ENCODE measurements around the gene DEPDC1. TPM values are rescaled to one million over a fixed set of nuclear protein-coding genes. Genes with fewer than 3 reads are reported as not detected.

The DEPDC1 gene
- total RNA-seq, 1 experiment from 2014 or later: 26.1 TPM

- DNase-seq: no peak
- no peak overlapping the region for H3K9ac ChIP-seq (ENCODE audit: extremely low read depth, insufficient read length, low read length)
- H2BK15ac ChIP-seq (ENCODE audit: low read depth, low read length): no peak overlapping the region
- no peaks in the 10 kb centered on the region for H3K79me1 ChIP-seq (ENCODE audit: insufficient read depth, low read depth, low read length, poor library complexity, severe bottlenecking)
- no peak overlapping the region for H2BK5ac ChIP-seq (ENCODE audit: insufficient read length, low read length)
- no peak overlapping the region for H3K4me2 ChIP-seq (ENCODE audit: insufficient read depth, insufficient read length, low read length)
- H3K27ac ChIP-seq (ENCODE audit: insufficient read length, low read depth, low read length): no peak overlapping the region
- H3K4me1 ChIP-seq (ENCODE audit: insufficient read depth, low read length): no peaks in the 10 kb centered on the region
- H3K14ac ChIP-seq (ENCODE audit: insufficient read depth, low read length): no peak overlapping the region
- no peaks in the 10 kb centered on the region for H3K9me3 ChIP-seq (ENCODE audit: control insufficient read depth, low read depth, low read length)
- no peaks in the 10 kb centered on the region for H4K20me1 ChIP-seq (ENCODE audit: control insufficient read depth, insufficient read depth, insufficient read length)
- H4K5ac ChIP-seq (ENCODE audit: insufficient read length, low read depth, low read length): no peak overlapping the region
- H3K4me1 Mint-ChIP-seq: peaks cover 2 to 4% of the 10 kb centered on the region in 2 experiments; a peak in 2 of 4 replicates
- H3K4ac ChIP-seq (ENCODE audit: low read depth, low read length): no peak overlapping the region
- no peaks in the 10 kb centered on the region for H3K23me2 ChIP-seq (ENCODE audit: insufficient read length, low read depth, low read length, poor library complexity, severe bottlenecking)
- H4K91ac ChIP-seq (ENCODE audit: insufficient read length, low read depth, low read length): no peak overlapping the region
- no CpG with 5 or more reads among the region's 1 CpG for WGBS (ENCODE audit: extremely low coverage, insufficient read length, low lambda C conversion rate)
- no peak overlapping the region for H3K4me3 Mint-ChIP-seq
- no peak overlapping the region for H2BK20ac ChIP-seq (ENCODE audit: low read depth, low read length, poor library complexity, severe bottlenecking)
- no peak overlapping the region for H4K8ac ChIP-seq (replicated peaks; ENCODE audit: insufficient read length, low read depth, low read length)
- H3K18ac ChIP-seq (ENCODE audit: insufficient read length, low read depth, low read length): no peak overlapping the region
- H3K79me2 ChIP-seq (ENCODE audit: insufficient read depth, low read length): no peaks in the 10 kb centered on the region
- no peak overlapping the region for H3K23ac ChIP-seq (ENCODE audit: insufficient read length, low read depth, low read length)
- H3K56ac ChIP-seq (ENCODE audit: insufficient read length, low read depth, low read length): no peak overlapping the region
- no peaks in the 10 kb centered on the region for H3K9me3 Mint-ChIP-seq
- no peaks in the 10 kb centered on the region for H3K27me3 Mint-ChIP-seq (ENCODE audit: low read depth)
- no peaks in the 10 kb centered on the region for H3K27me3 ChIP-seq (ENCODE audit: insufficient read depth, low read length)
- no peak overlapping the region for H2AFZ ChIP-seq (ENCODE audit: low read length)
- H3K27ac Mint-ChIP-seq: no peak overlapping the region
- peaks cover 34 to 77% (median 64%) of the 10 kb centered on the region in 3 experiments; a peak in 6 of 7 replicates for H3K36me3 Mint-ChIP-seq (ENCODE audit: insufficient read depth in 1 of 3, low read depth in 3 of 3)
- no peak overlapping the region for H2BK120ac ChIP-seq (ENCODE audit: low read depth, low read length, poor library complexity, severe bottlenecking)
- TF ChIP-seq, protein P1, sequence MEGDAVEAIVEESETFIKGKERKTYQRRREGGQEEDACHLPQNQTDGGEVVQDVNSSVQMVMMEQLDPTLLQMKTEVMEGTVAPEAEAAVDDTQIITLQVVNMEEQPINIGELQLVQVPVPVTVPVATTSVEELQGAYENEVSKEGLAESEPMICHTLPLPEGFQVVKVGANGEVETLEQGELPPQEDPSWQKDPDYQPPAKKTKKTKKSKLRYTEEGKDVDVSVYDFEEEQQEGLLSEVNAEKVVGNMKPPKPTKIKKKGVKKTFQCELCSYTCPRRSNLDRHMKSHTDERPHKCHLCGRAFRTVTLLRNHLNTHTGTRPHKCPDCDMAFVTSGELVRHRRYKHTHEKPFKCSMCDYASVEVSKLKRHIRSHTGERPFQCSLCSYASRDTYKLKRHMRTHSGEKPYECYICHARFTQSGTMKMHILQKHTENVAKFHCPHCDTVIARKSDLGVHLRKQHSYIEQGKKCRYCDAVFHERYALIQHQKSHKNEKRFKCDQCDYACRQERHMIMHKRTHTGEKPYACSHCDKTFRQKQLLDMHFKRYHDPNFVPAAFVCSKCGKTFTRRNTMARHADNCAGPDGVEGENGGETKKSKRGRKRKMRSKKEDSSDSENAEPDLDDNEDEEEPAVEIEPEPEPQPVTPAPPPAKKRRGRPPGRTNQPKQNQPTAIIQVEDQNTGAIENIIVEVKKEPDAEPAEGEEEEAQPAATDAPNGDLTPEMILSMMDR (conservative IDR thresholded peaks at IDR 0.05): no peak
- no peak overlapping the region for H2BK12ac ChIP-seq (ENCODE audit: insufficient read length, low read depth, low read length)
- no peak overlapping the region for H3T11ph ChIP-seq (ENCODE audit: low read length)
- H2AK5ac ChIP-seq (ENCODE audit: insufficient read length, low read length): no peak overlapping the region
Measured at GRCh38 chr1:68484618-68485017, 12.3 kb downstream of the DEPDC1 start.

Measured in H9 (cell line).